Endothelial cell of umbilical vein (primary cell): ENCODE results near the gene ZNF585A. TPM values are rescaled to one million over a fixed set of nuclear protein-coding genes. Genes with fewer than 3 reads are reported as not detected.
A peak's percentile ranks its signal among the peaks of the same experiment; 100 is the strongest.

Experiments used
- BruUV-seq: library from RNA; stranded (reverse); fragments of 400-500 nt; replicated peaks from 2 replicates; lab custom pipeline; 2021; lab: Mats Ljungman, UMichigan
- CTCF ChIA-PET: fragments of 300-600, 350-600 bp; sonication (Branson Sonifier 250); formaldehyde crosslinking; loops from one replicate; lab custom pipeline; 2021; ENCODE audit warnings: antibody characterized with exemption, inconsistent platforms; lab: Charles Lee
- POLR2A ChIA-PET: fragments of 300-600, 350-600 bp; sonication (Branson Sonifier 250); formaldehyde crosslinking; loops from one replicate; lab custom pipeline; 2021; ENCODE audit warnings: antibody characterized with exemption, inconsistent platforms; lab: Charles Lee
- DNase-seq: peaks from one replicate; pipeline ENCODE4 v3.0.0-alpha.2; 2011; ENCODE audit warnings: low read depth, low spot score
- FAIRE-seq: peaks from 2 replicates; lab custom pipeline; 2011; peaks lifted over from hg19 to GRCh38; lab: Jason Lieb, UNC
- H2AFZ ChIP-seq: 2 replicates; pipeline ENCODE4 v1.6.0; 2012; ENCODE audit warnings: low read depth, low read length, control low read depth, inconsistent platforms
- H3K27ac ChIP-seq: 2 replicates; pipeline ENCODE4 v1.5.1; 2011; ENCODE audit warnings: low read depth, mild to moderate bottlenecking, control low read depth, low read length, moderate library complexity; ENCODE audit not compliant: insufficient read depth
- H3K27me3 ChIP-seq, 2 experiments: 2 replicates each; pipeline versions ENCODE4 v1.6.0 to v1.6.1; 2011; ENCODE audit warnings: low read length in 2 of 2, mixed read lengths in 1 of 2; ENCODE audit not compliant: control insufficient read depth in 2 of 2, insufficient read depth in 2 of 2
- H3K36me3 ChIP-seq, 2 experiments: 2 replicates in 1 of 2; 3 replicates in 1 of 2; pipeline ENCODE4 v1.5.1; 2011; ENCODE audit warnings: low read length in 2 of 2, mild to moderate bottlenecking in 1 of 2, moderate library complexity in 1 of 2; ENCODE audit not compliant: control insufficient read depth in 2 of 2, insufficient read depth in 2 of 2; ENCODE audit errors: extremely low read depth in 1 of 2
- H3K4me1 ChIP-seq: 3 replicates; pipeline ENCODE4 v1.5.1; 2011; ENCODE audit warnings: mild to moderate bottlenecking, low read length; ENCODE audit not compliant: control insufficient read depth, insufficient read depth; ENCODE audit errors: extremely low read depth
- H3K4me2 ChIP-seq: 2 replicates; pipeline ENCODE4 v1.6.1; 2011; ENCODE audit warnings: low read length, control low read depth, mixed read lengths; ENCODE audit not compliant: insufficient read depth
- H3K4me3 ChIP-seq, 3 experiments: fragments of 200-600 bp in 1 of 3; sonication (generic), shearing (Covaris generic) in 1 of 3; replicated peaks in 1 of 3; 2 replicates each; pipeline ENCODE4 v1.5.1; 2011 to 2016; ENCODE audit warnings: control low read depth in 3 of 3, low read length in 3 of 3, mild to moderate bottlenecking in 2 of 3, inconsistent platforms in 1 of 3, low read depth in 1 of 3, moderate library complexity in 1 of 3; ENCODE audit not compliant: insufficient read depth in 1 of 3
- H3K79me2 ChIP-seq: 2 replicates; pipeline ENCODE4 v1.6.0; 2012; ENCODE audit warnings: low read length, inconsistent platforms; ENCODE audit not compliant: control insufficient read depth, insufficient read depth
- H3K9ac ChIP-seq: replicated peaks from 2 replicates; pipeline ENCODE3; 2011; ENCODE audit warnings: low read length, control low read depth; ENCODE audit not compliant: insufficient read depth; ENCODE audit errors: extremely low read depth
- H3K9me1 ChIP-seq: replicated peaks from 3 replicates; pipeline ENCODE4 v1.6.0; 2011; ENCODE audit warnings: mild to moderate bottlenecking, low read length; ENCODE audit not compliant: control insufficient read depth, insufficient read depth; ENCODE audit errors: extremely low read depth
- H3K9me3 ChIP-seq: replicated peaks from 2 replicates; pipeline ENCODE4 v1.5.1; 2012; ENCODE audit warnings: low read length, inconsistent platforms; ENCODE audit not compliant: control insufficient read depth, insufficient read depth
- H4K20me1 ChIP-seq: replicated peaks from 2 replicates; pipeline ENCODE3; 2011; ENCODE audit warnings: mild to moderate bottlenecking, low read length; ENCODE audit not compliant: control insufficient read depth, insufficient read depth; ENCODE audit errors: extremely low read depth
- EZH2 ChIP-seq: IDR thresholded peaks from 2 replicates; pipeline ENCODE4 v1.6.1; 2012; ENCODE audit warnings: borderline replicate concordance, low read depth, mild to moderate bottlenecking, moderate library complexity, low read length, inconsistent platforms; ENCODE audit not compliant: severe bottlenecking
- FOS ChIP-seq: IDR thresholded peaks from 2 replicates; pipeline ENCODE4 v1.6.1; 2011; ENCODE audit warnings: mild to moderate bottlenecking, low read length, moderate library complexity, borderline replicate concordance; ENCODE audit not compliant: insufficient read depth
- GATA2 ChIP-seq: IDR thresholded peaks from 2 replicates; pipeline ENCODE4 v1.7.0; 2011; ENCODE audit warnings: low read depth, mild to moderate bottlenecking, moderate library complexity, mixed read lengths, low read length; ENCODE audit not compliant: insufficient read length, insufficient read depth
- JUN ChIP-seq: IDR thresholded peaks from 2 replicates; pipeline ENCODE4 v1.6.1; 2011; ENCODE audit warnings: borderline replicate concordance, low read depth; ENCODE audit not compliant: insufficient read length, insufficient read depth
- MYC ChIP-seq: IDR thresholded peaks from one replicate; pipeline ENCODE4 v1.6.1; 2011; ENCODE audit warnings: mild to moderate bottlenecking, low read depth, low read length
- POLR2A ChIP-seq: IDR thresholded peaks from 2 replicates; pipeline ENCODE4 v1.6.1; 2012; ENCODE audit warnings: low read depth, mild to moderate bottlenecking, control low read depth, low read length
- POLR2AphosphoS5 ChIP-seq: IDR thresholded peaks from 2 replicates; pipeline ENCODE4 v1.6.1; 2012; ENCODE audit warnings: low read depth, mild to moderate bottlenecking, control low read depth, low read length, moderate library complexity; ENCODE audit not compliant: insufficient read depth
- dilution Hi-C: fragments of 300-500 bp; cut with MboI; formaldehyde crosslinking; loops from one replicate; pipeline ENCODE4 v1.15.0; 2019; ENCODE audit warnings: low sequenced_read_pairs; ENCODE audit not compliant: extremely low pct_ligation_motif_present
- intact Hi-C: fragments of 100-400 bp; cut with micrococcal nuclease; formaldehyde crosslinking; loops from one replicate; pipeline ENCODE4 v1.10.0; 2022
- polyA plus RNA-seq, 4 experiments: library from polyadenylated mRNA; depleted of rRNA in 3 of 4; stranded (reverse) in 3 of 4; unstranded in 1 of 4; fragments of >200 nt; gene quantifications; 2 replicates each; pipeline versions ENCODE4 v1.2.1 to v1.2.3, GENCODE V29; 2011 to 2012; ENCODE audit warnings: missing spikeins in 1 of 4
- total RNA-seq: library from RNA; stranded (reverse); gene quantifications from 2 replicates; pipeline ENCODE4 v1.2.3, GENCODE V29; 2021
- TF ChIP-seq, protein P1 (sequence below): IDR thresholded peaks from 2 replicates; pipeline ENCODE4 v1.6.1; 2011; ENCODE audit not compliant: insufficient read depth, insufficient read length
- TF ChIP-seq, protein P2 (sequence below), 2 donors: IDR thresholded peaks; 1 replicate in 1 of 2; 2 replicates in 1 of 2; pipeline ENCODE4 v1.5.1; 2011; ENCODE audit warnings: low read length in 2 of 2, mild to moderate bottlenecking in 2 of 2, moderate library complexity in 2 of 2, control low read depth in 1 of 2, inconsistent platforms in 1 of 2, low read depth in 1 of 2; ENCODE audit not compliant: insufficient read depth in 1 of 2; ENCODE audit errors: extremely low read depth in 1 of 2

The ZNF585A gene
- total and polyA plus RNA-seq, 2 donors (not counting 3 experiments of a cell fraction or from before 2014, with no cell fraction given) = 4.7 to 6.0 TPM

DNA sequence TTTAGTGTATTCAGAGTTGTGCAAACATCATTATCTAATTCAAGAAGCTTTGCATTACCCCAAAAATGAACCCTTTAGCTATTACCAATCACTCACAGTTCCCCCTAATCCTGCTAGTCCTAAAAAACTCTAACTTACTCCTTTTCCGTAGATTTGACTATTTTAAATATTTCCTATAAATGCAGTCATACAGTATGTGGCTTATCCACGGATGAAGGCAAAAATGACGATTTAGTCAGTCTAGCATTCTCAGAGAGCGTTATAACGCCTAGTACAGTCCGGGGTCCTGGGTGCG, 44.9 kb upstream of the ZNF585A start:
- intact Hi-C loops = loop anchor here (2.0 to 10.0 kb wide), 3 partner anchors 117 to 153 kb away; partner anchors contain the start of genes ZNF420 and ZNF527
- H3K27me3 ChIP-seq = no peaks in the 10 kb centered on the region
- H2AFZ ChIP-seq = peak overlapping the region; percentile 83
- H3K27ac ChIP-seq = peak overlapping the region; percentile 39
- CTCF ChIA-PET = interaction anchor here (0.8 to 1.4 kb wide), 4 partner anchors 9 to 117 kb away, joined by 3 to 5 read pairs (median 4); partner anchors contain the start of gene ZNF585A
- peaks cover 5% of the 10 kb centered on the region for H3K4me1 ChIP-seq
- no peaks in the 10 kb centered on the region for H3K36me3 ChIP-seq
- DNase-seq = no peak
- FAIRE-seq = no peak
- TF ChIP-seq POLR2A = no peak
- TF ChIP-seq, protein P1, sequence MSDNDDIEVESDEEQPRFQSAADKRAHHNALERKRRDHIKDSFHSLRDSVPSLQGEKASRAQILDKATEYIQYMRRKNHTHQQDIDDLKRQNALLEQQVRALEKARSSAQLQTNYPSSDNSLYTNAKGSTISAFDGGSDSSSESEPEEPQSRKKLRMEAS = no peak
- TF ChIP-seq, protein P2, sequence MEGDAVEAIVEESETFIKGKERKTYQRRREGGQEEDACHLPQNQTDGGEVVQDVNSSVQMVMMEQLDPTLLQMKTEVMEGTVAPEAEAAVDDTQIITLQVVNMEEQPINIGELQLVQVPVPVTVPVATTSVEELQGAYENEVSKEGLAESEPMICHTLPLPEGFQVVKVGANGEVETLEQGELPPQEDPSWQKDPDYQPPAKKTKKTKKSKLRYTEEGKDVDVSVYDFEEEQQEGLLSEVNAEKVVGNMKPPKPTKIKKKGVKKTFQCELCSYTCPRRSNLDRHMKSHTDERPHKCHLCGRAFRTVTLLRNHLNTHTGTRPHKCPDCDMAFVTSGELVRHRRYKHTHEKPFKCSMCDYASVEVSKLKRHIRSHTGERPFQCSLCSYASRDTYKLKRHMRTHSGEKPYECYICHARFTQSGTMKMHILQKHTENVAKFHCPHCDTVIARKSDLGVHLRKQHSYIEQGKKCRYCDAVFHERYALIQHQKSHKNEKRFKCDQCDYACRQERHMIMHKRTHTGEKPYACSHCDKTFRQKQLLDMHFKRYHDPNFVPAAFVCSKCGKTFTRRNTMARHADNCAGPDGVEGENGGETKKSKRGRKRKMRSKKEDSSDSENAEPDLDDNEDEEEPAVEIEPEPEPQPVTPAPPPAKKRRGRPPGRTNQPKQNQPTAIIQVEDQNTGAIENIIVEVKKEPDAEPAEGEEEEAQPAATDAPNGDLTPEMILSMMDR (IDR thresholded peaks at IDR 0.05; ENCODE audit: extremely low read depth in 1 of 2, insufficient read depth in 1 of 2, low read depth in 1 of 2, low read length in 2 of 2) = no peak
- no peak for TF ChIP-seq FOS
- no peak for TF ChIP-seq GATA2
- TF ChIP-seq POLR2AphosphoS5 = no peak
- TF ChIP-seq JUN = no peak
- TF ChIP-seq MYC = no peak
- no peak for TF ChIP-seq EZH2
- BruUV-seq = TSS peak; percentile 69
- dilution Hi-C loops = no loop called here
- no peaks in the 10 kb centered on the region for H3K9me3 ChIP-seq
- H3K9ac ChIP-seq = peak overlapping the region; percentile 74
- H3K4me3 ChIP-seq = peak overlapping the region; percentile 51 to 89 (median 56)
- peaks cover 11% of the 10 kb centered on the region for H3K79me2 ChIP-seq
- peak overlapping the region; percentile 65 for H3K4me2 ChIP-seq
- H3K9me1 ChIP-seq = no peaks in the 10 kb centered on the region
- POLR2A ChIA-PET = no interaction called here
- no peaks in the 10 kb centered on the region for H4K20me1 ChIP-seq
